ENCODE measurements around the gene MPO.

GRCh38 chr17:58312829-58313228, 32.1 kb upstream of the MPO start:
- peak in 2 of 6 experiments; percentile 12 to 13 for TF ChIP-seq CTCF (IDR thresholded peaks at IDR 0.05)
- no peak for TF ChIP-seq POLR2A (IDR thresholded peaks at IDR 0.05)

Measured in Peyer's patch (tissue), 4 donors.